K562 (cell line): ENCODE measurements around the gene SULT2B1. TPM values are rescaled to one million over a fixed set of nuclear protein-coding genes. Genes with fewer than 3 reads are reported as not detected.

Experiments used
- ATF4 ChIP-seq: fragments of 450-650 bp; formaldehyde crosslinking; IDR thresholded peaks from 2 replicates; pipeline ENCODE4 v1.4.0; 2022; ENCODE audit warnings: mild to moderate bottlenecking, moderate library complexity
- HDAC3 ChIP-seq: fragments of 450-650 bp; IDR thresholded peaks from 2 replicates; pipeline ENCODE4 v1.6.1; 2018; ENCODE audit warnings: borderline replicate concordance, mild to moderate bottlenecking, moderate library complexity; ENCODE audit not compliant: partially characterized antibody
- MTA1 ChIP-seq: fragments of 450-650 bp; IDR thresholded peaks from 2 replicates; pipeline ENCODE4 v1.6.1; 2017; ENCODE audit warnings: borderline replicate concordance
- MTF1 ChIP-seq: fragments of 250-450 bp; sonication (Bioruptor Pico); IDR thresholded peaks from 2 replicates; pipeline ENCODE4 v1.9.0; 2021; ENCODE audit warnings: moderate library complexity, mild to moderate bottlenecking, inconsistent platforms, borderline replicate concordance
- NR4A1 ChIP-seq, 2 experiments: fragments of 250-450 bp in 1 of 2; fragments of 450-650 bp in 1 of 2; sonication (Bioruptor Pico) in 1 of 2; IDR thresholded peaks; 2 replicates each; pipeline versions ENCODE4 v1.4.0 to v1.6.1; 2016 to 2020; ENCODE audit warnings: mild to moderate bottlenecking in 2 of 2, missing compliant biosample characterization in 1 of 2, missing genetic modification characterization in 1 of 2, moderate library complexity in 1 of 2
- PRMT5 ChIP-seq: sonication (generic); formaldehyde crosslinking; IDR thresholded peaks from 2 replicates; pipeline ENCODE4 v1.5.0; 2020; ENCODE audit warnings: missing genetic modification reagents
- TCF15 ChIP-seq: fragments of 250-450 bp; sonication (Bioruptor Pico); IDR thresholded peaks from 2 replicates; pipeline ENCODE4 v1.8.0; 2022; ENCODE audit warnings: moderate library complexity, mild to moderate bottlenecking, inconsistent platforms
- ZNF639 ChIP-seq, 2 experiments: fragments of 200-800 bp in 1 of 2; sonication (Bioruptor generic) in 1 of 2; sonication (generic) in 1 of 2; formaldehyde crosslinking in 1 of 2; IDR thresholded peaks in 1 of 2; conservative IDR thresholded peaks in 1 of 2; 2 replicates each; pipeline versions ENCODE4 v1.5.0 to v1.6.1; 2016 to 2020; ENCODE audit warnings: missing compliant biosample characterization in 1 of 2, missing genetic modification characterization in 1 of 2, missing genetic modification reagents in 1 of 2
- polyA plus RNA-seq, 8 experiments: library from polyadenylated mRNA; depleted of rRNA in 4 of 8; stranded (reverse) in 5 of 8; unstranded in 3 of 8; fragments of >200 nt; fragmentation: Nextera tagmentation in 2 of 8; fragmentation: Illumina TruSeq in 1 of 8; extraction: Ambion mirVana in 2 of 8; extraction: Trizol in 1 of 8; gene quantifications; 2 replicates each; pipeline versions ENCODE4 v1.2.1 to v1.2.3, GENCODE V29; 2011 to 2014; ENCODE audit warnings: inconsistent platforms in 1 of 8, missing spikeins in 1 of 8
- total RNA-seq, 7 experiments: library from RNA; depleted of rRNA in 6 of 7; stranded (reverse); fragments of >200 nt in 6 of 7; fragmentation: Illumina TruSeq in 2 of 7; extraction: Trizol in 2 of 7; gene quantifications; 2 replicates each; pipeline versions ENCODE4 v1.2.1 to v1.2.3, GENCODE V29; 2011 to 2021; ENCODE audit warnings: low replicate concordance in 1 of 7
- TF ChIP-seq, protein P1 (sequence below): fragments of 200-600 bp; sonication (generic); IDR thresholded peaks from one replicate; pipeline ENCODE4 v1.6.1; 2012; ENCODE audit warnings: mild to moderate bottlenecking, low read depth, low read length, inconsistent platforms
- TF ChIP-seq, protein P2 (sequence below): fragments of 250-450 bp; sonication (Bioruptor Pico); IDR thresholded peaks from 2 replicates; pipeline ENCODE4 v1.8.0; 2022; ENCODE audit warnings: inconsistent platforms

The SULT2B1 gene
- total and polyA plus RNA-seq, 9 of the 15 experiments (the other 6 are each of a cell fraction or from before 2014, with no cell fraction given), result 0.09 to 0.62 (median 0.22) TPM; not detected in 2

DNA sequence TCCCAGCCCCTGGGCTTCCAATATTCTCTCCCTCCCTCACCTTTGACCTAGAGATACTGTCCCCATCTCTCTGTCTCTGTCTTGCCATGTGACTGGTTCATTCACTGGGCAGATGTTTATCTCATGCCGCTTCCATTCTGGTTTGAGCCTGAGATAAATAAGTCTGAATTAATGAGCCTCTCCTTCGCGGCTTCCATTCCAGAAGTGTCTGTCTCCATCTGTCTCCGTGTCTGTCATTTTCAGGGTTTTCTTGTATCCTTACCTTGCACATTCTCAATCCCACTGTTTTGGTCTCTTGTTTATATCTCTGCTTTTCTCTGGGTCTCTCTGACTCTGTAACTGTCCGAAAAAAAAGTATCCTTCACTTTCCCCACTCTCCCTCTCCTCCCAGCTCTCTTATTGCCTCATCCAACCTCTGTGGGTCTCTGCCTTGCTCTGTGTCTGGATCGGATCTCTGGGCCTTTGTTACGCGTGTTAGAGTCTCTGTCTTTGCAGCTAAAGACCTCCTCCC is 71.6 kb downstream of the SULT2B1 start (continued):
- TF ChIP-seq, protein P1, sequence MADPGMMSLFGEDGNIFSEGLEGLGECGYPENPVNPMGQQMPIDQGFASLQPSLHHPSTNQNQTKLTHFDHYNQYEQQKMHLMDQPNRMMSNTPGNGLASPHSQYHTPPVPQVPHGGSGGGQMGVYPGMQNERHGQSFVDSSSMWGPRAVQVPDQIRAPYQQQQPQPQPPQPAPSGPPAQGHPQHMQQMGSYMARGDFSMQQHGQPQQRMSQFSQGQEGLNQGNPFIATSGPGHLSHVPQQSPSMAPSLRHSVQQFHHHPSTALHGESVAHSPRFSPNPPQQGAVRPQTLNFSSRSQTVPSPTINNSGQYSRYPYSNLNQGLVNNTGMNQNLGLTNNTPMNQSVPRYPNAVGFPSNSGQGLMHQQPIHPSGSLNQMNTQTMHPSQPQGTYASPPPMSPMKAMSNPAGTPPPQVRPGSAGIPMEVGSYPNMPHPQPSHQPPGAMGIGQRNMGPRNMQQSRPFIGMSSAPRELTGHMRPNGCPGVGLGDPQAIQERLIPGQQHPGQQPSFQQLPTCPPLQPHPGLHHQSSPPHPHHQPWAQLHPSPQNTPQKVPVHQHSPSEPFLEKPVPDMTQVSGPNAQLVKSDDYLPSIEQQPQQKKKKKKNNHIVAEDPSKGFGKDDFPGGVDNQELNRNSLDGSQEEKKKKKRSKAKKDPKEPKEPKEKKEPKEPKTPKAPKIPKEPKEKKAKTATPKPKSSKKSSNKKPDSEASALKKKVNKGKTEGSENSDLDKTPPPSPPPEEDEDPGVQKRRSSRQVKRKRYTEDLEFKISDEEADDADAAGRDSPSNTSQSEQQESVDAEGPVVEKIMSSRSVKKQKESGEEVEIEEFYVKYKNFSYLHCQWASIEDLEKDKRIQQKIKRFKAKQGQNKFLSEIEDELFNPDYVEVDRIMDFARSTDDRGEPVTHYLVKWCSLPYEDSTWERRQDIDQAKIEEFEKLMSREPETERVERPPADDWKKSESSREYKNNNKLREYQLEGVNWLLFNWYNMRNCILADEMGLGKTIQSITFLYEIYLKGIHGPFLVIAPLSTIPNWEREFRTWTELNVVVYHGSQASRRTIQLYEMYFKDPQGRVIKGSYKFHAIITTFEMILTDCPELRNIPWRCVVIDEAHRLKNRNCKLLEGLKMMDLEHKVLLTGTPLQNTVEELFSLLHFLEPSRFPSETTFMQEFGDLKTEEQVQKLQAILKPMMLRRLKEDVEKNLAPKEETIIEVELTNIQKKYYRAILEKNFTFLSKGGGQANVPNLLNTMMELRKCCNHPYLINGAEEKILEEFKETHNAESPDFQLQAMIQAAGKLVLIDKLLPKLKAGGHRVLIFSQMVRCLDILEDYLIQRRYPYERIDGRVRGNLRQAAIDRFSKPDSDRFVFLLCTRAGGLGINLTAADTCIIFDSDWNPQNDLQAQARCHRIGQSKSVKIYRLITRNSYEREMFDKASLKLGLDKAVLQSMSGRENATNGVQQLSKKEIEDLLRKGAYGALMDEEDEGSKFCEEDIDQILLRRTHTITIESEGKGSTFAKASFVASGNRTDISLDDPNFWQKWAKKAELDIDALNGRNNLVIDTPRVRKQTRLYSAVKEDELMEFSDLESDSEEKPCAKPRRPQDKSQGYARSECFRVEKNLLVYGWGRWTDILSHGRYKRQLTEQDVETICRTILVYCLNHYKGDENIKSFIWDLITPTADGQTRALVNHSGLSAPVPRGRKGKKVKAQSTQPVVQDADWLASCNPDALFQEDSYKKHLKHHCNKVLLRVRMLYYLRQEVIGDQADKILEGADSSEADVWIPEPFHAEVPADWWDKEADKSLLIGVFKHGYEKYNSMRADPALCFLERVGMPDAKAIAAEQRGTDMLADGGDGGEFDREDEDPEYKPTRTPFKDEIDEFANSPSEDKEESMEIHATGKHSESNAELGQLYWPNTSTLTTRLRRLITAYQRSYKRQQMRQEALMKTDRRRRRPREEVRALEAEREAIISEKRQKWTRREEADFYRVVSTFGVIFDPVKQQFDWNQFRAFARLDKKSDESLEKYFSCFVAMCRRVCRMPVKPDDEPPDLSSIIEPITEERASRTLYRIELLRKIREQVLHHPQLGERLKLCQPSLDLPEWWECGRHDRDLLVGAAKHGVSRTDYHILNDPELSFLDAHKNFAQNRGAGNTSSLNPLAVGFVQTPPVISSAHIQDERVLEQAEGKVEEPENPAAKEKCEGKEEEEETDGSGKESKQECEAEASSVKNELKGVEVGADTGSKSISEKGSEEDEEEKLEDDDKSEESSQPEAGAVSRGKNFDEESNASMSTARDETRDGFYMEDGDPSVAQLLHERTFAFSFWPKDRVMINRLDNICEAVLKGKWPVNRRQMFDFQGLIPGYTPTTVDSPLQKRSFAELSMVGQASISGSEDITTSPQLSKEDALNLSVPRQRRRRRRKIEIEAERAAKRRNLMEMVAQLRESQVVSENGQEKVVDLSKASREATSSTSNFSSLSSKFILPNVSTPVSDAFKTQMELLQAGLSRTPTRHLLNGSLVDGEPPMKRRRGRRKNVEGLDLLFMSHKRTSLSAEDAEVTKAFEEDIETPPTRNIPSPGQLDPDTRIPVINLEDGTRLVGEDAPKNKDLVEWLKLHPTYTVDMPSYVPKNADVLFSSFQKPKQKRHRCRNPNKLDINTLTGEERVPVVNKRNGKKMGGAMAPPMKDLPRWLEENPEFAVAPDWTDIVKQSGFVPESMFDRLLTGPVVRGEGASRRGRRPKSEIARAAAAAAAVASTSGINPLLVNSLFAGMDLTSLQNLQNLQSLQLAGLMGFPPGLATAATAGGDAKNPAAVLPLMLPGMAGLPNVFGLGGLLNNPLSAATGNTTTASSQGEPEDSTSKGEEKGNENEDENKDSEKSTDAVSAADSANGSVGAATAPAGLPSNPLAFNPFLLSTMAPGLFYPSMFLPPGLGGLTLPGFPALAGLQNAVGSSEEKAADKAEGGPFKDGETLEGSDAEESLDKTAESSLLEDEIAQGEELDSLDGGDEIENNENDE, result no peak
- TF ChIP-seq NR4A1 (CRISPR knock-in tag; IDR thresholded peaks at IDR 0.05), result no peak
- TF ChIP-seq NR4A1 (tag; IDR thresholded peaks at IDR 0.05), result no peak
- no peak for TF ChIP-seq TCF15
- TF ChIP-seq MTA1, result peak; percentile 75; the same call in 1 of the 2 replicates
- no peak for TF ChIP-seq PRMT5 (CRISPR knock-in tag)
- TF ChIP-seq HDAC3, result no peak
- no peak for TF ChIP-seq MTF1 (CRISPR knock-in tag)
- TF ChIP-seq ZNF639 (CRISPR knock-in tag; conservative IDR thresholded peaks at IDR 0.05 in 1 of 2, IDR thresholded peaks at IDR 0.05 in 1 of 2), result no peak
- no peak for TF ChIP-seq ATF4
- TF ChIP-seq, protein P2, sequence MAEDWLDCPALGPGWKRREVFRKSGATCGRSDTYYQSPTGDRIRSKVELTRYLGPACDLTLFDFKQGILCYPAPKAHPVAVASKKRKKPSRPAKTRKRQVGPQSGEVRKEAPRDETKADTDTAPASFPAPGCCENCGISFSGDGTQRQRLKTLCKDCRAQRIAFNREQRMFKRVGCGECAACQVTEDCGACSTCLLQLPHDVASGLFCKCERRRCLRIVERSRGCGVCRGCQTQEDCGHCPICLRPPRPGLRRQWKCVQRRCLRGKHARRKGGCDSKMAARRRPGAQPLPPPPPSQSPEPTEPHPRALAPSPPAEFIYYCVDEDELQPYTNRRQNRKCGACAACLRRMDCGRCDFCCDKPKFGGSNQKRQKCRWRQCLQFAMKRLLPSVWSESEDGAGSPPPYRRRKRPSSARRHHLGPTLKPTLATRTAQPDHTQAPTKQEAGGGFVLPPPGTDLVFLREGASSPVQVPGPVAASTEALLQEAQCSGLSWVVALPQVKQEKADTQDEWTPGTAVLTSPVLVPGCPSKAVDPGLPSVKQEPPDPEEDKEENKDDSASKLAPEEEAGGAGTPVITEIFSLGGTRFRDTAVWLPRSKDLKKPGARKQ (CRISPR knock-in tag), result no peak
